Measurements from ENCODE around the gene GSG1.

Gene GSG1

DNA sequence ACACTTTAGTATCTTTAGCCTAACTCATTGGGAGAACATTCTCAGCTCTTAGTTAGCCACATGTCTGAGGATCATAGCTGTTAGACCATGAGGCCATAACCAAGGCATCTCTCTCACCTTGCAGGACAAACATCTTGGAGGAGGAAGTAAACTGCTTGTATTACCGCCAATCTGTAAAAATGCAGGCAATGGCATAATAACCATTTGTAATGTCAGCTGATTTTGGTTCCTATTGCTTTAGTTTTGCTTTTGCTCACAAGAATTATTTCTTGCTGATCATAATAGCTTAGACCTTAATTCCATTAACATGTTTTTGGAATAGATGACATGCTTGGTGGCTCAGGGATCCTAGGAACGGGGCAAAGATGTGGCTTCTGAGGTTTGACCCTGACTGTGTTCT is 16.4 kb upstream of the GSG1 start:
- no peak for DNase-seq (ENCODE audit: low read depth in 2 of 2)

DNA sequence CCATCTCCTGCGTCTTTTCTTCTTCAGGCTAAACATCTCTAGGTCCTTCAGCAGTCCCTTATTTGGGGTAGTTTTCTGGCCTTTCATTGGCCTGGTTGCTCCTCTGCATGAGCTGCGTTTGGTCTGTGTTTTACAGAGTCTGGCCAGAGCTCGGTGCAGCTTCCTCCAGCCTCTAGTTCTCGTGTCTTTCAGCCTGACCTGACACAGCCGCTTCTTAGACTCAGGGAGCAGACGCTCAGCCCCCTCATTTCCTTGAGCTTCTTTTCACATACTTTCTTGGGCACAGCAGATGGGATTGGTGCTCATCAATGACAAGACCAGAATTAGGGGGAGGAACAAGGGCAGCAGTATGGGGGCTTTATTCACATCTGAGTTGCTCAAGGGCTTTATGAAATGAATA is 13.6 kb upstream of the GSG1 start:
- no peak for DNase-seq (ENCODE audit: low read depth in 2 of 2)

GRCh38 chr12:13116259-13116658 is 12.8 kb upstream of the GSG1 start:
- DNase-seq (ENCODE audit: low read depth in 2 of 2): no peak

DNA sequence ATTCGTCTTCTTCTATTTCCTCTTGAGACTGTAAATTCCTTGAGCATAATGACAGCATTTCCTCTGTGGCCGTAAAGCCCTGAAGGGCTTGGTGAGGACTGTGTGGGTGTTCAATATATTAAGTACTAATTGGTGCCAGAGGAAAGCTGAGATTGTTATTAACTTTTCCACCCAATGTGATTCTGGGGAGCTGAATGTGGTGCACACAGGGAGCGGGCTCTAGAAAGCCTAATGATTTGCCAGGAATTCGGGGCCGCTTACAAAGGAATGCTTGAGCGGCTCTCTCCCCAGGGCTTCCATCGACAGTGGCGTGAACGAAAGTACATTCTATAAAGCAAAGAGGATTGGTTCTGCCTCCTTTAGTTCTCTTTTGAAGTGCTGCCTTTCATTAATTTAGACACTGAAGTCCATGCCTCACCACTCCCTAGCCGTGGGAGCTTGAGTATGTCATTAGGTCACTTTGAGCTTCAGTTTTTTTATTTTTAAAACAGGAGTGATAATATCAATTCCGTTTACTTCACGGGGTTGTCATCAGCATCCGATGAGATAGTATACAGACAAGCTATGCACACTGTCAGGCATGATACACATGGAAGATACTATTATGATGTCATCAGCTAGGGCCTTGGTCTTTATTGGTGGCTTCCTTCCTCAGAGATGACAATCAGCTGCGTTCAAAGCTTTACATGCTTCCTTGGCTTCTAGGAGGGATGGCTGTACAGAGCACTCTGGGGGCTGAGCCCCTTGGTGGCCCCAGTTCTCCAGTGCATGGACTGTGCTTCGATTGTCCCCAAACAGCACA is 11.0 kb upstream of the GSG1 start:
- DNase-seq (ENCODE audit: low read depth in 2 of 2): no peak

DNA sequence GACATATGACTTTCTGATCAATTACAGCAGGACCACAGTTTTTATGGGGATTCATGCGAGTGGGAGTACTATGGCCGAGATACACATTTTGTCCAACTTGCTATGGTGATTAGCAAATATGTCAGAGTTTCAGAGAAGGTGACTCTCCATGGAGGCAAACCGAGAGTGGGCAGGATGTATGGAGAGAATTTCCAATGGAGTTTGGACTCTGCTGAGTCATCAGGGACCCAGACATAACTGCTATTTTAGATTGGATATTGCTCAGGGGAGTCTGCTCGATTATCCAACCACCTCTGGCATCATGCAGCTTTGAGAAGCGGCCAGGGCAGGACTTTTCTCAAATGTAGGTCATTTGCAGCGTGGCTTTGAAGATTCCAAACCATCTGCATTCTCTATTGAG is 9.5 kb upstream of the GSG1 start:
- no peak for DNase-seq (ENCODE audit: low read depth in 2 of 2)

DNA sequence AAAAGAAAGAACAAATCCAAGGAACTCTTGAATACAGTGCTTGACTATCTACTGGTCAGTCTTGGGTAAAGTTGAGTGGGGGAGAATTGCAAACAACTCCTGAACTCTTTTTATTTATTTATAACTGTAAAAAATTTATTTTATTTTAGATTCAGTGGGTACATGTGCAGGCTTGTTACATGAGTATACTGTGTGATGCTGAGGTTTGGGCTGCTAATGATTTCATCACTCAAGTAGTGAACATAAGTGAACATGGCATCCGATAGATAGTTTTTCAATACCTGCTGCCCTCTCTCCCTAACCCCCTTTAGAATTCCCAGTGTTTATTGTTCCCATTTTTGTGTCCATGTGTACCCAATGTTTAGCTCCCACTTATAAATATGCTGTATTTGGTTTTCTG is 3.2 kb upstream of the GSG1 start:
- DNase-seq (ENCODE audit: low read depth in 2 of 2): no peak

DNA sequence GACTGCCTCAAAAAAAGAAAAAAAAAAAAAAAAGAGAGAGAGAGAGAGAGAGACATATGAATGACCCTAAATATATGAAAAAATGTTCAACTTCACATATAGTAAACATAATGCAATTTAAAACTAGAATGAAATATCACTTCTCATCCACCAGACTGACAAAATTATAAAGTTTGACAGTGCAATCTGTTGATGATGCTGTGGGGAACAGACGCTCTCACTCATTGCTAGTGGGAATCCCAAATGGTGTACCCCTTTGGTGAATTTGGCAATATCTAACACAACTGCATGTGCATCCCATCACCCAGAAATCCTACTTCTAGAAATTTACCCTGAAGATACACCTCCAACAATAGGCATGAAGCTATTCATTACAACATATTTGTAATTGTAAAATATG is 2.3 kb upstream of the GSG1 start:
- DNase-seq (ENCODE audit: low read depth in 2 of 2): no peak

DNA sequence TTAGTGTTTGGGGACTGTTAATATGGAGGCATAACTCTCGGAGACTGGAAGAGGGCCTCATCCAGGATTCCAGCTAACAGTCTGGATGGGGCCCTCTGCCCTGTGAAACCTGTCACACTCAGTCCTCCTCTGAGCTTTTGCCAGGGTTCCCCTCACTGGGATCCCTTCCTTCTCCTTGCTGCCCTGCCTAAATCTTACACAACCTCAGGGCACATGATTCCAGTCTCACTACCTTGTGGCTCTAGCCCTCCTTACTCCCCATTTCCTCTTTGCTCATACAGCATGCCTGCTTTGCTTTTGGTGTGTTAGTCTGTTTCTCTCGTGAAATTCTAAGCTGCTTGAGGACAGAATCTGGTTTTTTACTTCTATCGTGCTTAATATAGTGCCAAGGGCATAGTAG is 942 bp upstream of the GSG1 start:
- DNase-seq (ENCODE audit: low read depth in 2 of 2): no peak

GRCh38 chr12:13102461-13103195 is 839 bp downstream of the GSG1 start:
- DNase-seq (ENCODE audit: low read depth in 2 of 2): no peak

DNA sequence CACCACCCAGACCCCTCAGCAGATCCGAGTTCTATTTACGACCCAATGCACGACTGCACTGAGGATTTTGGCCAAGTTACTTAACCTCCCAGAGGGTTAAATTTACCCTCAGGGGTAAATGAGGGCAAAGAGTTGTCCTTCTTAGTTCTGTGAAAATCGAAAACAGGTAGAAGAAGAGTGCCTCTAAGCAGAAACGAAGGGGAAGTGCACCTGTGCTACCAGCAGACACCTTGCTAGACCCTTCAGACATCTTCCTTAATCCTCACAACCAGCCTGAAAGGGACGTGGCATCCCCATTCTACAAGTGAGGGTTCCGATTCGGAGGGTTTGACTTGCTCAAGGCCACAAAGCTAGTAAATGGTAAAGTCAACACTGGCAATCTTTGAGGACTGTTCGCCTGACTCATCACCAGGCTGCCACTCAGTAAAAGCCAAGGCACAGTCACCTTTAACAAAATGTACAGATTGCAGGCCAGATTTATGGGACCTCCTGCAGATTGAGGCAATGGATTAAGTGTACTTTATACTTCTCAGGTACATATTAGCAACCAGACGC is 1.6 kb downstream of the GSG1 start:
- no peak for DNase-seq (ENCODE audit: low read depth in 2 of 2)

DNA sequence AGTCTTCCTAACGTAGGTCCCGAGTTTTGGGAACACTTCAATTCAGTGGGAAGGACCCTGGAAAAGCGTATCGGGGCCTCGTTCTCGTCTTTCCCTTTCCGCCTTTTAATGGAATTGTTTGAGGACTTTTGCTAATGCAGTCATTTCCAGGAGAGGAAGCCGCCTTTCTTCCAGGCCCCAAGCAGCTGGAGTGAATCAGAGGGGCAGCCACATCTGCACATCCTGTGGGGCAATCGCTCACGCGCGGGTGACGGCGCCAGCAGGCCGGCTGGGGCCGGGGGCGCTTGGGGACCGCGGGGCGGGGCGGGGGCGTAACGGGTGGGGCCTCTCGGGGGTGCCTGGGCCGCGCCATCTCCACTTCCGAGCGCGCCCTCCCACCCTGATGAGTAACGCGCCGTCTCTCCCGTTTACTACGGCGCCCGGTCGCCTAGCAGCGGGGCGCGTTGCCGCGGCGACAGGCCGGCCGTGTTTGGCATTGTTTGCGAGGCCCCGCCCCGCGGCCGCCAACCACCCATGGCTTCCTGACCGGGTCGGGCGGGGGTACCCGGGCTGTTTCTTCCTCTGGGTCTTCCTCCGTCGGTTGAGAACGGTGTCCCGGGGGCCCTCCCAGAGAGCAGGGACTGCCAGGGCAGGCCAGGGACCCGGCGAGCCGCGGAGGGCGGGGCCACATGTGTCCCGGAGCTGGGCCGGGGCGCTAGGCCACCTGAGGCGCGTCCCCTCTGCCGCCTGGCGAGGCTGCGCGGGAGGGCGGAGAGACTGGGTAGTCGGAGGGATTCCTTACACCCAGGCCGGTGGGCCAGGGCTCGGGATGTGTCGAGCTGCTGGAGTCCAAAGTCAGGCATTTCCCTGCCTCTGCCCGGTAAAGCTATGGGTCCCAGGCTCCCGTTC is 2.3 kb downstream of the GSG1 start:
- peak; percentile 82 to 88 for DNase-seq (ENCODE audit: low read depth in 2 of 2)

DNA sequence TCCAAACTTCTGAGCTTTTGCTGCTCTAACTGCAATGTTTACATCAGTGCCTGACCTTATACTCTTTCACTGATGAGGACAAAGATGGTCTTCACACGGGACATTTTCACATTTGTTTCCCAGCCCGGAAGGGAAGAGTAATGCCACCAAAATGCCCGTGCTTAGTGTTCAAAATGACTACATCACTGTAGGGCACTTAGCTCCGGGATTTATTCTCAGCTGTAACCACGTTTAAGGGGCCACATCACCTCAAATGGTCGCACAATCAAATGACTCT is 2.9 kb downstream of the GSG1 start:
- no peak for DNase-seq (ENCODE audit: low read depth in 2 of 2)

- DNase-seq (ENCODE audit: low read depth in 2 of 2): no peak
Observed at GRCh38 chr12:13099844-13100604, 3.4 kb downstream of the GSG1 start.

DNA sequence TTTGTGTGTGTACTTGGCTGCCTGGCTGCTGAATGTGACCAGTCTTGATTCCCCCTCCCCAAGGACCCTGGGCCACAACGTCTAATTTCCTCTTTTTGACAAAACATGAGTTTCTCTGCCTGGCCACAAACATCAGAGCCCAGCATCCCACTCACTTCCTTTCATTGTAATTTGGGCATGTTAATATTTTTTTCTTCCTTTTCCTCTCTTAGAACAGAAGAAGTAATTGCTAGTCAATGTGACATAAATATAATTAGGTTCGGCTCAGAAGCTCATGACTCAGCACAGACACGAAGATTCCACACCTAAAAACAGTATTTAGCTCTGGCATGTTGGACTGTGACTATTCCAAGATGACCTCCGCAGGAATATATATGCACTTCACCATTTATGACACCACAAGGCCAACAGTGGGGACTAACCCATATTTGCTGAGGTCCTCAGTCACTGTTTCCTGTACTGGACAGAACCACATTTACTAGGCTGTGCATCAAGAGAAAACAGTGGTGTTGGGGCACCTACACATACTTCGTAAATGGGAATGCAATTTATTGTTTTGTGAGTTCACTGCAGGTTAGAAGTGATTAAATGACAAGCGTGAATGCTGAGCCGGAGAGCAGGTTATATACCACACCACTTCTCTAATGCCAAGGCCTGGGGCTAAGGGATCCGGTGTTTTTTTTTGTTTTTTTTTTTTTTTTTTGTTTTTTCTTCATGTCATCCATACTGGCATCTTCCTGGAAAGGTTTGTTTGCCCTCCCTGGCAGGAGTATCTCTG is 4.2 kb downstream of the GSG1 start:
- DNase-seq (ENCODE audit: low read depth in 2 of 2): no peak

DNA sequence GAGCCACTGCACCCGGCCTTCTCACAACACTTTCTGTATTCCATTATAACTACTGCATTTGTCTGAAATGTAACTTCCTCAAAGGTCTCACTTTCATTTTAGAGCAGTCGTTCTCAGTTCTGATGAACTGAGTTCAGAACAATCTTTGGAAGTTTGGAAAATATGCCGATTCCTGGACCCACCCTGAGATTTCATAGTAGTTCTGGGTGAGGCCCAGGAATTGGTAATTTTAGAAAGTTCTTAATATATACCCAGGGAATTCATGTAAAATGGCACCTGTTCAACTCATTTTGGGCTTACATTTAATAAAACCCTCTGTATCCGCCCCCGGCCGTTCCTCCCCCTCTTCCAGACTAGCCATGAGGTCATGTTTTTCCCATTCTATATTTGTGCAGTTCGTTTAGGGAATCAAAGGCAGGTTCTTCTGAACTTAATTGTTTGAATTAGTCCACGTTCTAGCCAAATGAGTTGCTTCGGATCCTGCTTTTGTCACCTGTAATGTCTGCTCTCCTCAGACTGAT is 5.9 kb downstream of the GSG1 start:
- no peak for DNase-seq (ENCODE audit: low read depth in 2 of 2)

GRCh38 chr12:13095266-13095995 is 8.0 kb downstream of the GSG1 start:
- no peak for DNase-seq (ENCODE audit: low read depth in 2 of 2)

DNA sequence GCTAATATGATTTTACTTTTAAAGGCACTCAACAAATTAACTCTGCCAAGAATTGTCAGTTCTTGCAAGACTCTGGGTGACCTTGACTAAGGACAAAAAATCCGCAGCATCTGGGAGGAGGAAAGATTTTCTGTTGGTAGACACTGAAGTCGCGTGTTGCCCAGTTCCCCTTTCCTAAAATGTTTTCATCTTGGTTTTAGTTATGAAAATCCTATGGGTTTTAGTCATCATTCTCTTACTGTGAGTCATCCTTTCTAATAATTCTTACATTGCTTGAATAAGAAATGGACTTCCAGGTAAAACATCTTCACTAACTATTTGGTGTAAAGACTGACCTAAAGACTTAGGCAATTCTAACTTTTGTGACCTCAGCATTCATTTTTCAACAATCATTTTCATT is 9.1 kb downstream of the GSG1 start:
- no peak for DNase-seq (ENCODE audit: low read depth in 2 of 2)

GRCh38 chr12:13093848-13094220 is 9.6 kb downstream of the GSG1 start:
- no peak for DNase-seq (ENCODE audit: low read depth in 2 of 2)

DNA sequence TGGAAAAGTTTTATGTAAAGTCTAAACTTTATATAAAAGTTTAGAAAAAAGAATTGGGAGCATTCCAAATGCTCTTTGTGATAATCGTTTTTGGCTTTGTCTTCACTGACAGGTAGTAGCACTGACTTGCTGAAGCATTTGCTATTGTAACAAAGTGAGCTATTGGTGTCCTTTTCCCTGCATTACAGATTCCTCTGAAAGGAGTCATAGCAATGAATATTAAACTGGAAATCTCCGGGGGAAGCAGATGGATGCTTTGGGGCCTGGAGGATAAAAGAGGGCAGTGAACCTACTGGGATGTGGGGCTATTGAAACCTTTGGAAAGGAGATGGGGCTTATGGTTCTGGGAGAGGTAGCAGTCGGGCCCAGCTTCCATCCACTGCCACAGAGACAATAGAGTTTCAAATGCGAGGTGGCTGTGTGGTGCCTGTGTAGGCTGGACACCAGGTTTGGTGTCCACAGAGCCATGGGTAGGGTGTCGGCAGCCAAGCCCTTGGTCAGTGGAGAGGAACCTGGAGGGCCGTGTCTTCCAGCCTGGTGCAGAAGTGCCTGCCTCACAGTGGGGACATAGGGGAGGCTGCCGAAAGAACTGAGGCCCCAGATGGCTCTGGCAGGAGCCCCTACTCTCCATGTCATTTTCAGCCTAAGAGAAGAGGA is 10.1 kb downstream of the GSG1 start:
- DNase-seq (ENCODE audit: low read depth in 2 of 2): no peak

All from stimulated activated CD8-positive, alpha-beta memory T cell treated with anti-CD3 and anti-CD28 coated beads, Interleukin-15, amount 100 ng/mL, for 4 hours (primary cell).